LNCAP (cell line): Measurements from ENCODE around the gene ZNF516.

Experiments
- CTCF ChIP-seq: fragments of 450-650 bp; IDR thresholded peaks from 2 replicates; pipeline ENCODE4 v1.5.1; 2017; ENCODE audit warnings: mild to moderate bottlenecking

ZNF516 gene

DNA sequence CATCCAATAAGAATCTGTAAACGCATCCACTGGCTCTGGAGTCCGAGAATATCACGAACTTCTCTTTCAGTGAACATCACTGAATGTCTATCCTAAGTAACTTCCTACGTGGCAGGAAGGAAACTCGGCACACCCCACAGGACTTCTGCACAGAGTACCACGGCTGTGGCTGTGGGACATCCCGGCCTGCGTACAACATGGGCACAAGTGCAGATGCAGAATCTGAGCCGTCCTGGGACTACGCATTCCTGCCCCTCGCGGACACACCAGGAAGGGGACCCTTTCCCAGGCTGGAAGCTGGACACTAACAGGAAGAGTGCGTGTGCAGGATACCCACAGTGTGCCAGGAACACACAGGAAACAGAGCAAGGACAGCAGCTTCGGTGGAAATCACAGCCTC is 60.6 kb downstream of the ZNF516 start:
- TF ChIP-seq CTCF = no peak

DNA sequence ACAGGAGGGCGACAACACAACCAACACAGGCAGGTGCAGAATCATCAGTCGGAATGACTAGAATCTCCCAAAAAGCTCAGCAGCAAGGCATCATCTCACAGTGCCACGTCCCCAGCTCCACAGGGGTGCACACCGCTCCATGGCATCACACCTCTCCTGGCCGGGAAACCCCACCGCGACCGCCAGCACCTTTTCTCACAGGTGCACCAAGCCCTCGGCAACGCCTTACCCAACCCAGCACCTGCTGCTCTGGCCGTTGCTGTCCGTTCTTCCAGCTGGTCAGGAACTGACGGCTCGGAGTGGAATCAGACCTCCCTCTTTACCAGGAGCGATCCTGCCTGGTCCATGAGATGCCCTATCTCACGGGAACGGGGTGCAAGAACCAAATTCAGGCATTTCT is 61.3 kb downstream of the ZNF516 start:
- no peak for TF ChIP-seq CTCF

GRCh38 chr18:76432970-76433767 is 61.9 kb downstream of the ZNF516 start:
- TF ChIP-seq CTCF = no peak

GRCh38 chr18:76432274-76432755 is 62.7 kb downstream of the ZNF516 start:
- TF ChIP-seq CTCF = no peak

GRCh38 chr18:76431437-76432273 is 63.4 kb downstream of the ZNF516 start:
- no peak for TF ChIP-seq CTCF

- TF ChIP-seq CTCF = no peak
Observed at GRCh38 chr18:76430636-76431035, 64.4 kb downstream of the ZNF516 start.

DNA sequence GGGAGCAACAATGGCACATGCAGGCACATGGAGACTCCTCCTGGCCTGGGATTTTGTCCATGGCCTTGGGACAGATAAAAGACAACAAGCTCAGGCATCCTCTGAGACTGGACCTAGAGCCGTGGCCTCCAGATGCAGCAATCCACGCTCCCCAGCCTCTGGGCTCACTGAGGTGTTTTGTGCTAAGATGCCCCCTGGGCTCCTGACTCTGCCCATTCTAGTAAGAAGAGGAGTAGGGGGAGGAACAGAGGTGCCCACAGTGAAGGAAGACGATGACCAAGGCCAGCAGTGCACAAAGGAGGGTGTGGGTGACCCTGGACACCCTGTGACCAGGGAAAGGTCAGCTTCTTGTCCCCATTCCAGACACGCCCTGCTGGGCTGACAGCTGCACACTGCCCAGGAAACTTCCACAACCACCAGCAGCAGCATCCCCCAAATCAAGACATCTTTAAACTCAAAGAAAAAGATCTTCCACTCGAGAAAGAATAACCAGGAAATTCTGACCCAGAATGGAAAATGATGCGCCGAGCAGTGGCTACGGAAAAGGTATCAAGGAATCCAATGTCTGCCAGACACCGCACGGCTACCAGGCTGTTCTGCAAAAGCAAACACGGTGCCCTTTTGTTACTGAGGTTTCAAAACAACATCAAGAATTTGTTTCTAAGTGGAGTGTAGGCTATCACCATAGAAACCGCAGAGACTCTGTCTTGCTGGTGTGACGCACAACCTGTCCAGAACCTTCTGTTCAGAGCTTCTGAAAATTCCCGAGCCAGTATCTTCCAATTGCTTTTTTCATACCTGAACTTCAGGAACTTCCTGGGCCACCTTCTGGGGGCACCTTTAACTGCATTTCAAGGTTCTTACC is 65.5 kb downstream of the ZNF516 start:
- TF ChIP-seq CTCF = no peak
